GM21447 (cell line): ENCODE measurements around the gene FYN.

Experiments used
- ATAC-seq: cut with Tn5 transposase; IDR thresholded peaks from one replicate; pipeline ENCODE4 v1.9.1; 2021; ENCODE audit not compliant: unreplicated experiment

Gene FYN

GRCh38 chr6:111884068-111884467 is 10.8 kb upstream of the FYN start:
- no peak for ATAC-seq

- ATAC-seq = no peak
Observed at GRCh38 chr6:111880181-111880888, 7.1 kb upstream of the FYN start.

GRCh38 chr6:111875741-111876140 is 2.5 kb upstream of the FYN start:
- no peak for ATAC-seq

GRCh38 chr6:111874025-111874415 is 768 bp upstream of the FYN start:
- ATAC-seq = no peak

- peak; percentile 10 for ATAC-seq
Observed at GRCh38 chr6:111872401-111873177, 663 bp downstream of the FYN start.

DNA sequence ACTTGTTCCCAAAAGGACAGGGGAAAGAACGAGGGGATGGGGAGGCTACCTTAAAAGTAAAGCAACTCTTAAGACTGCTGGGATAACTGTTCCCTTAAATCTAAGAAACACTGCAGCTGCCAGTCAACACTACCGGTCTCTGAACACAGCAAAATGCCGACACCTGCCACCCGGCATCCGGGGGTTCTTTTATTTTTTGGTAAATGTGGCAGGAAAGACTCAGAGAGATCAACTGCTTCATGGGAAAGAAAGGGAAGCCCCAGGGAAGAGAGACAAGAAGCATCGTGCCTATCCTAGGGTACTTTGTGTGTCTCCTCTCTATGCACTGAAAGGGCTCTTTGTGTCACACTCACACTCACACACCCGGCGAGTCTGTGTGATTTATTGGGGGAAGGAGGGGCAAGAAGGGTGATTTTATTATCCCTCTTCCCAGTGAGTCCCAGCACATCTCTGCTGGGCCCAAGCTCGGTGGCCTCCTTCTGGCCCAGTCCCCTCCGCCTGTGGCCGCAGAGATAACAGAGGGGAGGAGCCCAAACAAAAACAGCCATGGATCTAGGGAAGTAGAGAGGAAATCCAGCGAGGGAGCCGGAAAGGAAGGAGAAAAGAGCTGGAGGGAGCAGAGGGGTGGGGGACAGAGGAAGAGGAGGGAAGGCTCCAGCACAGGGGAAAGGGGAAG is 1.4 kb downstream of the FYN start:
- ATAC-seq = no peak

DNA sequence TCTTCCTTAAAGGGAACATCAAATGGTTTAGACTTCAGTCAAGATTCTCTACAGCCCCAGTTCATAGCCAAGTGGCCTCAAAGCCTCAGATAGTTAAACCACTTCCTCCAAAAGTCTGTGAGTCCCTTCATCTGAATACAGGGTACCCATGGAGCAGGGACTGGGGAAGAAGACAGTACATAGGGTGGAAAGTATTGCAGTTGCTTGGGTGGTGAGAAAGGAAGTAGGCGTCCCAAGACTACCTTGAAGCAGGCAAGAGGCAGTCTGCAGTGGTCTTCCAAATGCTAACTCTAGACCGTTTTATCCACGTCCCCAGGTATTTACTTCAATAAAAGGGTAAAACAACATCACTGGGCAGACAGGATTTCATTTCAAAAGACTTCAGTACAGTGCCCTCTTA is 2.0 kb downstream of the FYN start:
- ATAC-seq = no peak

DNA sequence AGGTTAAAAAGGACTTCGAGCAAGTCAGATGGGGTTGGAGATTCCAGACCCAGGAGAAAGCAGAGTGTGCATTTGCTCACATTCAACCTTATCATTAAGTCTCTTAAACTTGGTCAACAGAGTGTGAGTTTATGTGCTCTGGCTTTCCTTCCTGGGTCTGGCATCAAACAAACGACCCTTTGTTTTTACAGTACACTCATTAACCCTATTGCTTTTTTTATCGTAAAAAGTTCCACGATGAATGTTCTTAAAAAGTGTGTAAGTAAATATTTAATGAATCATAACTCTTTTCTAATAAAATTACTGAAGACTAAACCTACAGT is 2.5 kb downstream of the FYN start:
- no peak for ATAC-seq

GRCh38 chr6:111870051-111870741 is 3.1 kb downstream of the FYN start:
- ATAC-seq = no peak

DNA sequence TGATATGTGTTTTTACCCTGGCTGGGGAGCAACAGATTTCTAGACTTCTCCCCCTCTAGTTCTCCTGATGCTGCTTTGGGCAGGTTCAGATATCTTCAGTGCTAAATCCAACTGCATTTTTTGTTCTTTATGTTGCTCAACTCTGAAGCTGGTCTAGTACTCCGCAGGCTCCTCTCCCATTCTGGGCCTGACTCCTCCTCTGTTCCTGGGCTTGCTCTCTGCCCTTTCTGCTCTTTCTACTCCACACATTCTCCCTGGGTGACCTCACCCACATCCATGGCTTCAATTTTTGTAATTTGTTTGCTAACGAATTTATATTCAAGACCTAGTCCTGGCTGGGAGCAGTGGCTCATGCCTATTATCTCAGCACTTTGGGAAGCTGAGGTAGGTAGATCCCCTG is 6.4 kb downstream of the FYN start:
- no peak for ATAC-seq

DNA sequence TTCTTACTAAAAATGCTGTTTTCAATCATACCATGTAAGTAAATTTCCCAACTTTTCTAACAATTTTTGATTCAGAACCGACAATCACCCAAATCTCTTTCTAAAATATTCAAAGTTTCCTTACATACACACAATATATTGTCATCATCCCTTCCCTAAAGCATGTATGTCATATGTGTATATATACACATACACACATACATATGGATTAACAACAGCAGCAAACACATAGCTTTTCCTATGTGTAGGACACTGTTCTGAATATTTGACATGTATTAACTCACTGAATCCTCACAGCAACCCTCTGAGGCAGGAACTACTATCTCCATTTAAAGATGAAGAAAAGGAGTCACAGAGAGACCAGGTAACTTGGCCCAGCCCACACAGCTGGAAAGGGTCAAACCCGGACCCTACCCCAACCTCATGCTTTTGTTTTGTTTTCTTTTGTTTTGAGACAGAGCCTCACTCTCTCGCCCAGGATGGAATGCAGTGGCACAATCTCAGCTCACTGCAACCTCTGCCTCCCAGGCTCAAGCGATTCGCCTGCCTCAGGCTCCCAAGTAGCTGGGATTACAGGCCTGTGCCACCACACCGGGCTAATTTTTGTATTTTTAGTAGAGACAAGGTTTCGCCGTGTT is 7.2 kb downstream of the FYN start:
- no peak for ATAC-seq

GRCh38 chr6:111865049-111865585 is 8.1 kb downstream of the FYN start:
- ATAC-seq = no peak

- ATAC-seq = no peak
Observed at GRCh38 chr6:111864138-111865048, 8.9 kb downstream of the FYN start.

DNA sequence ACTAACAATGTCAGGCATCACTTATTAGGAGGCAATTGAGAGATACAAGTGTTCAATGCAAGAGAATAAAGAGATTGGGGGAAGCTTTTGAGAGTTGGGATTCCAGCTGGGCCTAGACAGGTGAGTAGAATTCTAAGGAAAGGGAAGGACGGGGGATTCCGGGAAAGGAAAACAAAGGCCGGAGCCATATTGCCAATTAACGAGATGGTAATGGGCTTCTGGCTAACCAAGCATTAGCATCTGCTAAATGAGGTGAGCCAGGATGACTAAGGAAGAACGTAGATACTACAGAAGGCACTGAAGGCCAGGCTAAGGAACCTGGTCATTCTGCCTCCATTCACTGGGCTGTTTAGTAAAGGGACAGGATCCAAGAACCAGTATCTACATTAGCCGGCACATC is 10.5 kb downstream of the FYN start:
- no peak for ATAC-seq

DNA sequence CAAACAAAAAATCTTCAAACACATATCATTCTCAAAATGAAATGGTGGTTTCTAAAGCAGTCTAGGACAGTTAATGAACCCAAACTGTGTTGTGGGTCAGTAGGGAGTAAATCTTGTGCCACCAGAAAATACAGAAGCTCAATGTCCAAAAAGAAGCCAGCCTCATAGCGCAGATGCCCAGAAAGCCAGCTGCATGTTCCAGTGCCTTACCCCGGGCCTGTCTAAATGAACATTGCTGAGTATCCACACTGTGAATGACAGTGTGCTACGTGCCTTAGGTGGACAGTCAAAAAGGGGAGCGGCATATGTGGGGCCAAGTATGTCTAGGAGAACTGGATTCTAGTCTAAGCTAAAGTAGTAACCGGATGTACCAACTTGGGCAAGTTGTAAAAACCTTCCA is 10.9 kb downstream of the FYN start:
- ATAC-seq = no peak

DNA sequence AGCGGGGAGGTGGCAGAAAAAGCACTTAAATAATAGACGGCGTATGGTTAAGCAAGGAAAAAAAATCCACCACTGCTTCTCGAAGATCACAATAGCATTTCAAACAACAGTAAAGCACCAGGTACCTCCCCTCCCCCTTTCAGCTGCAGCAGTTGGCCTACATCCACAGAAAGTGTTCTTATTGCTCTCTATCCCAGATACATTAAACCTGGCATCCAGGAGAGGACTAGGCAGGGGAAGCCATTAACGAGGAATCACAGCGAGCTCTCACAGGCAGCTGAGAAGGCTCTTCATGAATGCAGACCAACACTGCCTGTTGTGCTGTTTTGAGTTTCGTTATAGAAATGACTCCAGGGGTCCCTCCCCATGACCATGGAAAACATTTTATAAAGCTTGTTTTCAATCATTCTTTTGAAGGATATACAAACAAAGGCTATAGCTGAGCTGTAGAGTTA is 11.8 kb downstream of the FYN start:
- no peak for ATAC-seq

DNA sequence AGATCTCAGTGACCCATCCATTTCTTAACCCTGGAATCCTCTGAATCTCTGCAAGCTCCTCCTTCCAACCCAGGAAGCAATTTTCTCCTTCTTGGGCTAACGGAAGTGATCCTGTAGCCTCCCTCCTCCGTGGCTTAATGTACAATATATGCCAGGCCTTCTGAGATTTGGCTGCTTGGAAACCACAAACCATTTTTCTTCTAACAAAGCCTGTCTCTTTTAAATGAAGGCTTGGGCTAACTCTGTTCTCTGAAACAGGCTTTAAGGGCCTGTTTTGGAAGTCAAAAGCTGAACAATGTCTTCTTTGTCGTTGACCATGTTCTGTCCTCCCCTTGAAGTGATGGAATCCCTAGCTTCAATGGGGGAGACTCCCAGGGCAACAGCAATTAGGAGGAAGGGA is 14.9 kb downstream of the FYN start:
- no peak for ATAC-seq

- ATAC-seq = no peak
Observed at GRCh38 chr6:111857674-111858337, 15.4 kb downstream of the FYN start.

GRCh38 chr6:111855753-111856152 is 17.5 kb downstream of the FYN start:
- no peak for ATAC-seq
